ENCODE results near the gene EQTN. TPM values are rescaled to one million over a fixed set of nuclear protein-coding genes. Genes with fewer than 3 reads are reported as not detected.

The EQTN gene
- total and polyA plus RNA-seq, 2 of the 4 experiments (the other 2 are of a cell fraction): not detected

- Histone ChIP-seq H3K4me2 (ENCODE audit: low read depth, low read length) (peak overlapping the region; percentile 17; the same call in 1 of the 2 replicates), H2AK5ac (ENCODE audit: low read depth, low read length) (no peak overlapping the region), H2BK20ac (ENCODE audit: low read depth, low read length) (no peak overlapping the region), H3K36me3 (ENCODE audit: control insufficient read depth, insufficient read depth, low read length) (no peaks in the 10 kb centered on the region), H3K14ac (replicated peaks; ENCODE audit: low read depth, low read length) (no peak overlapping the region), H2BK15ac (ENCODE audit: low read depth, low read length) (no peak overlapping the region), H4K8ac (ENCODE audit: low read depth in 2 of 2, low read length in 2 of 2) (no peak overlapping the region), H2BK120ac (ENCODE audit: low read depth, low read length) (no peak overlapping the region), H2AK9ac (replicated peaks; ENCODE audit: low read depth, low read length, poor library complexity) (no peak overlapping the region), H2AFZ (replicated peaks; ENCODE audit: low read length, poor library complexity) (no peak overlapping the region), H3K9me3 (ENCODE audit: control insufficient read depth, insufficient read depth, low read length) (no peaks in the 10 kb centered on the region), H3K56ac (ENCODE audit: extremely low read depth, insufficient read depth, low read length) (no peak overlapping the region), H3K4me1 (ENCODE audit: control insufficient read depth, insufficient read depth, low read length) (no peaks in the 10 kb centered on the region; the same call in 1 of the 2 replicates), H4K91ac (ENCODE audit: insufficient read depth, low read depth, low read length) (no peak overlapping the region), H4K20me1 (ENCODE audit: insufficient read depth, low read length) (no peaks in the 10 kb centered on the region), H3K27ac (ENCODE audit: insufficient read depth, low read length) (no peak overlapping the region), H3K9ac (ENCODE audit: low read depth, low read length) (no peak overlapping the region), H3K79me1 (ENCODE audit: low read depth in 1 of 2, low read length in 2 of 2) (no peaks in the 10 kb centered on the region), H3K18ac (ENCODE audit: low read depth, low read length) (no peak overlapping the region), H3K27me3 (ENCODE audit: control insufficient read depth, insufficient read depth, low read length) (peaks cover 37% of the 10 kb centered on the region), H3K23ac (ENCODE audit: low read depth, low read length) (no peak overlapping the region), H2BK5ac (ENCODE audit: low read depth, low read length, poor library complexity, severe bottlenecking) (no peak overlapping the region), H3K9me1 (ENCODE audit: insufficient read depth, low read length) (no peaks in the 10 kb centered on the region; the same call in 1 of the 2 replicates), H4K5ac (ENCODE audit: low read depth, low read length) (no peak overlapping the region), H3K4me3 (ENCODE audit: insufficient read depth, low read depth, low read length) (no peak overlapping the region), H3K4ac (ENCODE audit: low read depth, low read length) (no peak overlapping the region)
- no peak for TF ChIP-seq BHLHE40 (IDR thresholded peaks at IDR 0.05; ENCODE audit: low read depth, low read length)
- TF ChIP-seq USF2 (IDR thresholded peaks at IDR 0.05; ENCODE audit: low read depth, low read length): no peak
- no peak for TF ChIP-seq MXI1 (IDR thresholded peaks at IDR 0.05; ENCODE audit: borderline replicate concordance, low read depth, low read length)
- TF ChIP-seq MAZ (IDR thresholded peaks at IDR 0.05; ENCODE audit: borderline replicate concordance, low read depth, low read length): no peak
- TF ChIP-seq CHD1 (IDR thresholded peaks at IDR 0.05; ENCODE audit: low read depth, low read length): no peak
- no peak for TF ChIP-seq RFX5 (IDR thresholded peaks at IDR 0.05; ENCODE audit: low read depth, low read length)
- 43% methylated on average over 3 of the region's 11 CpGs; no CpG with 5 or more reads in 1 of the 2 experiments for WGBS, 2 experiments (ENCODE audit: extremely low coverage in 2 of 2, insufficient read length in 1 of 2)
- dilution Hi-C loops (cut with HindIII; ENCODE audit: low sequenced_read_pairs, unreplicated experiment) (no loop called here), in situ Hi-C loops (cut with MboI; ENCODE audit: low sequenced_read_pairs) (no loop called here), intact Hi-C loops (cut with micrococcal nuclease) (no loop called here)
- ChIA-PET POLR2A (ENCODE audit: unreplicated experiment) (no interaction called here), CTCF (no interaction called here)
- no TSS peak for BruUV-seq (replicated peaks)
- no peak for DNase-seq
- ATAC-seq (ENCODE audit: low read depth): peak; percentile 37
These were observed 42.8 kb upstream of the EQTN start for GRCh38 chr9:27339661-27340284.

All from IMR-90 (cell line).